Posterior vena cava (tissue), 2 donors: Measurements from ENCODE around the gene CCDC40. TPM values are rescaled to one million over a fixed set of nuclear protein-coding genes. Genes with fewer than 3 reads are reported as not detected.
"Not testable (repeated sequence)": the region's sequence is repeated elsewhere in the genome, so short reads cannot be mapped to it uniquely, and the experiment has no call there.

Experiments
- DNase-seq: peaks from one replicate; pipeline ENCODE4 v3.0.0-alpha.2; 2020; ENCODE audit warnings: low spot score
- intact Hi-C, 2 donors: fragments of 100-400 bp; cut with DNase I; formaldehyde crosslinking; loops; one replicate each; pipeline versions ENCODE4 v1.14.1 to v1.14.2; 2022 to 2023
- total RNA-seq, 2 donors: library from RNA; stranded (reverse); fragmentation: NEBNext Ultra II Directional; extraction: Animal tissue kit (Norgen Biotek cat#: 25700); gene quantifications; one replicate each; pipeline ENCODE4 v1.2.1, GENCODE V29; 2021
- donor health status: DM: yes; HTN: yes; CAD: no.
- donor health status: DM: yes; HTN: yes; CAD: no.

The CCDC40 gene
- total RNA-seq, 2 donors from 2014 or later: 6.2 to 10.4 TPM

- intact Hi-C loops: no loop called here
- DNase-seq: no peak
Measured at GRCh38 chr17:80031691-80032430, 4.6 kb upstream of the CCDC40 start.

- DNase-seq: no peak
- intact Hi-C loops: no loop called here
Measured at GRCh38 chr17:80032614-80033171, 3.7 kb upstream of the CCDC40 start.

GRCh38 chr17:80033840-80034239 is 2.6 kb upstream of the CCDC40 start:
- DNase-seq: no peak
- intact Hi-C loops: no loop called here

GRCh38 chr17:80034791-80035686 is 1.4 kb upstream of the CCDC40 start:
- no peak for DNase-seq
- intact Hi-C loops: no loop called here

- intact Hi-C loops: no loop called here
Measured at GRCh38 chr17:80035687-80035936, 830 bp upstream of the CCDC40 start, which contains the start of gene TBC1D16. Gene TBC1D16, minus strand, starts transcription at chr17:80035872. Its CDS starts 22,325 bp downstream, at chr17:80013547.

GRCh38 chr17:80036715-80037477 is 454 bp downstream of the CCDC40 start:
- no peak for DNase-seq
- intact Hi-C loops: no loop called here

More at GRCh38 chr17:80035687-80035936, 830 bp upstream of the CCDC40 start, which contains the start of gene TBC1D16:
- DNase-seq: no peak

- DNase-seq: no peak
- intact Hi-C loops: no loop called here
Measured at GRCh38 chr17:80043963-80044362, 7.5 kb downstream of the CCDC40 start.

- intact Hi-C loops: no loop called here
- DNase-seq: no peak
Measured at GRCh38 chr17:80045703-80046102, 9.3 kb downstream of the CCDC40 start.

GRCh38 chr17:80046709-80047108 is 10.3 kb downstream of the CCDC40 start:
- intact Hi-C loops, DNase-seq: not testable (repeated sequence)

GRCh38 chr17:80047176-80047575 is 10.7 kb downstream of the CCDC40 start:
- intact Hi-C loops: no loop called here

GRCh38 chr17:80049986-80050385 is 13.5 kb downstream of the CCDC40 start:
- intact Hi-C loops: no loop called here
- no peak for DNase-seq

More at GRCh38 chr17:80047176-80047575, 10.7 kb downstream of the CCDC40 start:
- no peak for DNase-seq

GRCh38 chr17:80050706-80051105 is 14.3 kb downstream of the CCDC40 start:
- no peak for DNase-seq
- intact Hi-C loops: no loop called here

- DNase-seq: no peak
- intact Hi-C loops: no loop called here
Measured at GRCh38 chr17:80051681-80052080, 15.2 kb downstream of the CCDC40 start.

GRCh38 chr17:80053102-80053501 is 16.7 kb downstream of the CCDC40 start:
- no peak for DNase-seq
- intact Hi-C loops: no loop called here

GRCh38 chr17:80055597-80055996 is 19.2 kb downstream of the CCDC40 start:
- intact Hi-C loops: no loop called here
- DNase-seq: no peak

- DNase-seq: no peak
- intact Hi-C loops: no loop called here
Measured at GRCh38 chr17:80058311-80058955, 22.0 kb downstream of the CCDC40 start.

- intact Hi-C loops: no loop called here
- no peak for DNase-seq
Measured at GRCh38 chr17:80060644-80061043, 24.2 kb downstream of the CCDC40 start.

- intact Hi-C loops: no loop called here
- DNase-seq: no peak
Measured at GRCh38 chr17:80061421-80061820, 25.0 kb downstream of the CCDC40 start.
